Loucy (cell line): Measurements from ENCODE around the gene WRAP73.

Source experiments
- H2AFZ ChIP-seq: fragments of 200-600 bp; sonication (generic); 2 replicates; pipeline ENCODE4 v1.6.0; 2016; ENCODE audit warnings: antibody characterized with exemption, mild to moderate bottlenecking, low read length, moderate library complexity
- H3F3A ChIP-seq: fragments of 200-600 bp; 2 replicates; pipeline ENCODE4 v1.6.0; 2016; ENCODE audit warnings: antibody characterized with exemption, low read depth, mild to moderate bottlenecking
- H3K27me3 ChIP-seq: fragments of 200-600 bp; sonication (generic); 2 replicates; pipeline ENCODE4 v1.6.1; 2014; ENCODE audit warnings: low read length, mild to moderate bottlenecking; ENCODE audit not compliant: insufficient read depth, poor library complexity, severe bottlenecking
- H3K36me3 ChIP-seq: fragments of 200-600 bp; sonication (generic); 2 replicates; pipeline ENCODE4 v1.6.1; 2016; ENCODE audit warnings: low read length; ENCODE audit not compliant: insufficient read depth
- H3K4me1 ChIP-seq: fragments of 200-600 bp; sonication (generic); 2 replicates; pipeline ENCODE4 v1.5.1; 2014; ENCODE audit warnings: low read length, mild to moderate bottlenecking; ENCODE audit not compliant: insufficient read depth, poor library complexity, severe bottlenecking
- H3K4me2 ChIP-seq: fragments of 200-600 bp; sonication (generic); 2 replicates; pipeline ENCODE4 v1.6.0; 2014; ENCODE audit warnings: antibody characterized with exemption, low read length, low read depth, mild to moderate bottlenecking; ENCODE audit not compliant: poor library complexity, severe bottlenecking
- H3K4me3 ChIP-seq: fragments of 200-600 bp; sonication (generic); 2 replicates; pipeline ENCODE4 v1.5.1; 2014; ENCODE audit warnings: low read length, mild to moderate bottlenecking, mixed read lengths; ENCODE audit not compliant: poor library complexity, severe bottlenecking
- H3K79me2 ChIP-seq: fragments of 200-600 bp; sonication (generic); 2 replicates; pipeline ENCODE4 v1.6.1; 2014; ENCODE audit warnings: low read length; ENCODE audit not compliant: insufficient read depth
- H3K9ac ChIP-seq: fragments of 200-600 bp; sonication (generic); 2 replicates; pipeline ENCODE4 v1.6.0; 2014; ENCODE audit warnings: mild to moderate bottlenecking, low read depth, low read length, moderate library complexity; ENCODE audit not compliant: poor library complexity, severe bottlenecking
- H3K9me2 ChIP-seq: fragments of 200-600 bp; sonication (generic); replicated peaks from 2 replicates; pipeline ENCODE4 v1.6.1; 2016; ENCODE audit warnings: low read depth, low read length, mixed read lengths
- H3K9me3 ChIP-seq: fragments of 200-600 bp; sonication (generic); 2 replicates; pipeline ENCODE4 v1.6.1; 2014; ENCODE audit warnings: mild to moderate bottlenecking, antibody characterized with exemption, low read length, low read depth; ENCODE audit not compliant: insufficient read depth
- H4K20me1 ChIP-seq: fragments of 200-600 bp; sonication (generic); 2 replicates; pipeline ENCODE4 v1.6.0; 2014; ENCODE audit warnings: antibody characterized with exemption, low read length, mild to moderate bottlenecking; ENCODE audit not compliant: insufficient read depth, poor library complexity, severe bottlenecking
- CTCF ChIP-seq: fragments of 200-600 bp; sonication (generic); conservative IDR thresholded peaks from 2 replicates; pipeline ENCODE4 v1.5.1; 2014; ENCODE audit warnings: mild to moderate bottlenecking, antibody characterized with exemption, low read length
- EZH2phosphoT487 ChIP-seq: fragments of 200-600 bp; IDR thresholded peaks from 2 replicates; pipeline ENCODE4 v1.6.1; 2018; ENCODE audit warnings: antibody characterized with exemption, mild to moderate bottlenecking, moderate library complexity, borderline replicate concordance

WRAP73 gene

GRCh38 chr1:3590139-3590763 lies 59.7 kb downstream of the WRAP73 start:
- H3F3A ChIP-seq: no peaks in the 10 kb centered on the region
- no peak for TF ChIP-seq EZH2phosphoT487
- no peak for TF ChIP-seq CTCF
- no peaks in the 10 kb centered on the region for H3K36me3 ChIP-seq
- H3K27me3 ChIP-seq: no peaks in the 10 kb centered on the region
- H3K4me3 ChIP-seq: no peak overlapping the region
- H3K79me2 ChIP-seq: no peaks in the 10 kb centered on the region
- no peaks in the 10 kb centered on the region for H4K20me1 ChIP-seq
- no peaks in the 10 kb centered on the region for H3K9me2 ChIP-seq
- no peak overlapping the region for H3K9ac ChIP-seq
- peaks cover 6% of the 10 kb centered on the region for H3K4me1 ChIP-seq
- H3K9me3 ChIP-seq: no peaks in the 10 kb centered on the region
- H2AFZ ChIP-seq: no peak overlapping the region
- no peak overlapping the region for H3K4me2 ChIP-seq

DNA sequence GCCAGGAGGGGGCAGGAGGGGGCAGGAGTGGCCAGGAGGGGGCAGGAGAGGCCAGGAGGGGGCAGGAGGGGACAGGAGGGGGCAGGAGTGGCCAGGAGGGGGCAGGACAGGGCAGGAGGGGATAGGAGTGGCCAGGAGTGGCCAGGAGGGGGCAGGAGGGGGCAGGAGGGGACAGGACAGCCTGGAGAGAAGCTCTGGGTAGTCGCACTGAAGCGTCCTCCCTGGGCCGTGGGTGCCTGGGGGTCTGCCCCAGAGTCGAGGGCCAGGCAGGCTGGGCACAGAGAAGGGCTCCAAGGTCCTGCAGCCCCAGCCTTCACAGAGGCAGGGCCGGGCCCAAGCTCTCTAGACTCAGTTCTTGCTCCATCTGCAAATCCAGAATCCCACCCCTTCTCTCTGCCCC lies 61.5 kb downstream of the WRAP73 start:
- no peak overlapping the region for H3K4me3 ChIP-seq
- no peaks in the 10 kb centered on the region for H4K20me1 ChIP-seq
- H3K9me2 ChIP-seq: no peaks in the 10 kb centered on the region
- no peaks in the 10 kb centered on the region for H3K9me3 ChIP-seq
- H3K4me1 ChIP-seq: peaks cover under 1% of the 10 kb centered on the region
- H3K27me3 ChIP-seq: no peaks in the 10 kb centered on the region
- no peak overlapping the region for H3K9ac ChIP-seq
- H3F3A ChIP-seq: no peaks in the 10 kb centered on the region
- TF ChIP-seq EZH2phosphoT487: no peak
- TF ChIP-seq CTCF: 0 out of 2 replicates have a peak, but pooled peaks have one; percentile 12
- H2AFZ ChIP-seq: no peak overlapping the region
- H3K4me2 ChIP-seq: no peak overlapping the region
- no peaks in the 10 kb centered on the region for H3K79me2 ChIP-seq
- no peaks in the 10 kb centered on the region for H3K36me3 ChIP-seq

GRCh38 chr1:3586986-3587759 lies 62.7 kb downstream of the WRAP73 start:
- Histone ChIP-seq H3K27me3 (no peaks in the 10 kb centered on the region), H3K9me3 (no peaks in the 10 kb centered on the region), H3F3A (no peaks in the 10 kb centered on the region), H4K20me1 (no peaks in the 10 kb centered on the region), H3K9ac (no peak overlapping the region), H3K36me3 (no peaks in the 10 kb centered on the region), H3K4me3 (no peak overlapping the region), H3K9me2 (no peaks in the 10 kb centered on the region), H3K4me1 (no peaks in the 10 kb centered on the region), H3K79me2 (no peaks in the 10 kb centered on the region), H2AFZ (no peak overlapping the region), H3K4me2 (no peak overlapping the region)
- no peak for TF ChIP-seq CTCF
- TF ChIP-seq EZH2phosphoT487: no peak
